ENCODE measurements around the gene SLC7A14.

Gene SLC7A14

DNA sequence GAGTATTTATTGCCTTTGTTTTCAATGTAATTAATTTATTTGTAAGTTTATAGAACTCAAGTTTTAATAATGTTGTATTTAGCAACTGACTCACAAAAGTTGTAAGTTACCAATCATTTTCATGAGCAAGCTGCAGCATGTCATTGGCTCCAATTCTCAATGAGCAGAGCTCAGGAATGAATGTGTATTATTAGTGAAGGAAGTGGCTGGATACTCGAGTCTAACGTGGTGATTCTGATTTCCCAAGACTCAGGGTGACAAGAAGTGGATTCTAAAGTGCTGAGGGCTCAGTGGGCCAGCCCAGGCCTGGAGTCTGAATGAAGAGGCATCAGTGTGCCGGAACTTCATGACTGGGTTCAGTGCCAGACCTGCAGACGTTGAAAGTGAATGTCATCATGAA lies 127.6 kb downstream of the SLC7A14 start:
- TF ChIP-seq Cebpa-rat (IDR thresholded peaks at IDR 0.05), result no peak
- H3K4me1 ChIP-seq, result no peaks in the 10 kb centered on the region
- H3K4me3 ChIP-seq, result no peak overlapping the region
- no peak overlapping the region for H3K27ac ChIP-seq
- no peak overlapping the region for H3K4me2 ChIP-seq
- H3K27me3 ChIP-seq, result no peaks in the 10 kb centered on the region
- H3K36me3 ChIP-seq, result no peaks in the 10 kb centered on the region
- H3K9me3 ChIP-seq (replicated peaks in 1 of 11), result 0 out of 22 replicates have a peak, but pooled peaks cover 0 to 3% (median 0%) of the 10 kb centered on the region in 11 experiments
- H3K9ac ChIP-seq, result no peak overlapping the region
- H4K20me1 ChIP-seq, result no peaks in the 10 kb centered on the region

DNA sequence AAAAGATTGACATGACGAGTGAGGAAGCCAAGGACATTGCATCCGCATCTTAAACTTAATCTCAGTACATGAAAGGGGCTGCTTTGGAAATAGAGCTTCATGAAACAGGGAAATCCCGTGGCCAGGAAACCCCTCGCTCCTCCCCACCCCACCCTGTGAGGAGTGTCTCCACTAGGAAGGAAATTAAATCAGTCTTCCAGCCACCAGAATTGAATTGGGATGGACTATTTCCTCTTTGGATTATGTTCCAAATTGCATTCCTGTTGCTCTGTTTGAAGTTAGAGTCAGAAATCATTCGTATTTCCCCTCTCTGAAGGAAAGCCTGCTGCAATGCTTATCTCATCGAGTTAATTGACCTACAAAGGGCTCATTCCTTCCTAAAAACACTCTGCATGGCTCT lies 131.4 kb downstream of the SLC7A14 start:
- Histone ChIP-seq H3K4me3 (no peak overlapping the region), H3K27me3 (no peaks in the 10 kb centered on the region), H3K9me3 (replicated peaks in 1 of 11) (0 out of 22 replicates have a peak, but pooled peaks cover 0 to 3% (median 0%) of the 10 kb centered on the region in 11 experiments), H4K20me1 (no peaks in the 10 kb centered on the region), H3K9ac (no peak overlapping the region), H3K4me2 (no peak overlapping the region), H3K36me3 (no peaks in the 10 kb centered on the region), H3K27ac (no peak overlapping the region), H3K4me1 (no peaks in the 10 kb centered on the region)
- TF ChIP-seq Cebpa-rat (IDR thresholded peaks at IDR 0.05), result no peak

DNA sequence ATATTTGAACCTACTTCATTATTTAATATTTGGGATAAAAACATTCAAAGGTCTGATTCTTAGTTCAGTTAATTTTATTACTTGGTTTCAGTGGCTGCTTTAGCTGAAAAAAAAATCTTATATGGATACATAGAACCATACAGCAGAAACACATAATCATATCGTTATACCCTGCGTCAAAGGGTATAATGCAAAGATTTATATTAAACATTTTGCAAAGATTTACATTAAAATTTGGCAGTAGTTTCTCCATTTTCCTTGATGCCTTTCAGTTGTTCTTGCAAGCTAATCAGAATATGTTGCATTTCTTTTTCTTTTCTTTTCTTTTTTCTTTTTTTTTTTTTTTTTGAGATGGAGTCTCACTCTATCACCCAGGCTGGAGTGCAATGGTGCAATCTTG lies 135.8 kb downstream of the SLC7A14 start:
- no peak overlapping the region for H3K27ac ChIP-seq
- H3K9me3 ChIP-seq (replicated peaks in 1 of 11), result no peaks in the 10 kb centered on the region
- H3K4me1 ChIP-seq, result no peaks in the 10 kb centered on the region
- TF ChIP-seq Cebpa-rat (IDR thresholded peaks at IDR 0.05), result no peak
- H3K27me3 ChIP-seq, result no peaks in the 10 kb centered on the region
- no peak overlapping the region for H3K4me3 ChIP-seq
- H3K36me3 ChIP-seq, result no peaks in the 10 kb centered on the region
- no peak overlapping the region for H3K9ac ChIP-seq
- no peaks in the 10 kb centered on the region for H4K20me1 ChIP-seq
- H3K4me2 ChIP-seq, result no peak overlapping the region

DNA sequence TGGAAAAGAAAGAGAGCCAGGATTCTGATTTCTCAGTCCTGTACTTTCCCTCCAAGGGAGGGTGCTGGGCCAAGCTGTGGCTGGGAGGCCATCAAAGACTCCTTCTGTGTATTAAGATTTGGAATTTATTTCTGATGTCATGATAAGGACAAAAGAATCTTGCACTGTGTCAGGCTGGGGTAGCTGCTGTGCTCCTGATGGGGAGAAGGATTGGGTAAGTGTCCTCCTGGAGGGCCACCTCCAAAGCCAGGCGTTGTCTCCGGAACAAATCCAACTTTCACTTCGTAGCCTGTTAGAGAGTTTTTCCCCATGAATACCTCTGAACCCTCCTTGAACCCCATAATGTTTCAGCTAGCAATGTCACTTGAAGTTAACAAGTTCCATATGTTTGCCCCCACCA lies 137.3 kb downstream of the SLC7A14 start:
- Histone ChIP-seq H3K9me3 (replicated peaks in 1 of 11) (no peaks in the 10 kb centered on the region), H4K20me1 (no peaks in the 10 kb centered on the region), H3K27me3 (no peaks in the 10 kb centered on the region), H3K36me3 (no peaks in the 10 kb centered on the region), H3K4me1 (no peaks in the 10 kb centered on the region), H3K4me2 (no peak overlapping the region), H3K4me3 (no peak overlapping the region), H3K9ac (no peak overlapping the region), H3K27ac (no peak overlapping the region)
- TF ChIP-seq Cebpa-rat (IDR thresholded peaks at IDR 0.05), result no peak

DNA sequence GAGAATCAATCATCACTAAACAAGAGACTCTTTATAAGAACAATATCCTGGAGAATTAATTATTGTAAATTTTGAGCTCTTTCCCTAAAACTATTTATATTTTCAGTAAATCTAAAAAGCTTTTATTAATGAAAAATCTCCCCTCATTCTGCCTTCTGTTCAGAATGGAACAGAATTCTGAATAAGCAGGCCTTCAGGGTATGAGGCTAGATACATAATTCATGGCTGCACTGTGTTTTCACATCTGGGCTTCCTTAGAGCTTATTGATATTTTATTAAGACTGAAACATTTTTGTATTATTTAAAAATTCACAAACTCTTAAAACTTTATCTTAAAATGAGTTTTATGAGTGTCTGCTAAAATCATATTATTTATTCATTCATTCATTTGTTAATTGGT lies 142.4 kb downstream of the SLC7A14 start:
- no peak overlapping the region for H3K9ac ChIP-seq
- no peaks in the 10 kb centered on the region for H3K9me3 ChIP-seq (replicated peaks in 1 of 11)
- no peaks in the 10 kb centered on the region for H4K20me1 ChIP-seq
- H3K4me1 ChIP-seq, result no peaks in the 10 kb centered on the region
- no peak for TF ChIP-seq Cebpa-rat (IDR thresholded peaks at IDR 0.05)
- H3K4me2 ChIP-seq, result no peak overlapping the region
- H3K36me3 ChIP-seq, result no peaks in the 10 kb centered on the region
- no peak overlapping the region for H3K27ac ChIP-seq
- no peak overlapping the region for H3K4me3 ChIP-seq
- no peaks in the 10 kb centered on the region for H3K27me3 ChIP-seq

DNA sequence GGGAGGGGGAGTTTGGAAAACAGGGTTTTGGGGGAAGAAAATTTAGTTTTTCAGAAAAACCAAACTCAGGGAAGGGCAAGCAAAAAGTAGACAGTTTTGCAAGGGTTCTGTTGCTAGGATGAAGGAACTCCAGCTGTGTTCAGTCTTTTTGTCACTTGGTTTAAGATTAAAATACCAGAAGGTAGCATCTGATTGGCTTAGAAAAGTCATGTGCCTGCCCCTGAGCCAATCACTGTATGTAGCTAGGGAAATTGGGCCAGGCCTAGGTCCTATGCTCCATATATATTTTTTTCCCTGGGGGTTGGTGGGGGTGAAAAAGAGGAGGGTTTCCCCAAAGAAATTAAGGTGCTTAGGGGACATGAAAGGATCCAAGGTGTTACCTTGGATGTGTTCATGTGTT lies 142.9 kb downstream of the SLC7A14 start:
- Histone ChIP-seq H3K9me3 (replicated peaks in 1 of 11) (no peaks in the 10 kb centered on the region), H3K4me2 (no peak overlapping the region), H3K36me3 (no peaks in the 10 kb centered on the region), H3K4me1 (no peaks in the 10 kb centered on the region), H3K9ac (no peak overlapping the region), H4K20me1 (no peaks in the 10 kb centered on the region), H3K4me3 (no peak overlapping the region), H3K27me3 (no peaks in the 10 kb centered on the region), H3K27ac (no peak overlapping the region)
- TF ChIP-seq Cebpa-rat (IDR thresholded peaks at IDR 0.05), result no peak

DNA sequence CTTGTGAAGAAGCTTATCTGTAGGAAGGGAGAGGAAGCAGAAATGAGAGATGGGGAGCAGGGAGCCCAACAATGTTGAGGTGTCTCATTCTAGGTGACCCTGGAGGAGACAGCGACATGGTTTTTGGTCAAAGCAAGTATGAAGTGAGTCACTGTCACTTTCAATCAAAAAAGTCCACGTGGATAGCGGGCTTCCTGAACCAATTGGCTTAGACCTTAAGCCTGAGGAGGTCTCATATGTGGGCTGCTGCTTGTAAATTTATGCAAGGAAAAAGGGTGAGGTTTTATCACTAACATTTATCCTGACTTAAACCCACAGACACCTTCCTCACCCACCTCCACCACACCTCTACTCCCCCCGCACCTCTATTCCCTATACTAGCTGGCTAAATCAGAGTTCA lies 144.5 kb downstream of the SLC7A14 start:
- Histone ChIP-seq H3K9ac (no peak overlapping the region), H3K27me3 (no peaks in the 10 kb centered on the region), H3K36me3 (no peaks in the 10 kb centered on the region), H3K4me2 (no peak overlapping the region), H3K27ac (no peak overlapping the region), H3K4me1 (no peaks in the 10 kb centered on the region), H4K20me1 (no peaks in the 10 kb centered on the region), H3K9me3 (replicated peaks in 1 of 11) (no peaks in the 10 kb centered on the region), H3K4me3 (no peak overlapping the region)
- no peak for TF ChIP-seq Cebpa-rat (IDR thresholded peaks at IDR 0.05)

DNA sequence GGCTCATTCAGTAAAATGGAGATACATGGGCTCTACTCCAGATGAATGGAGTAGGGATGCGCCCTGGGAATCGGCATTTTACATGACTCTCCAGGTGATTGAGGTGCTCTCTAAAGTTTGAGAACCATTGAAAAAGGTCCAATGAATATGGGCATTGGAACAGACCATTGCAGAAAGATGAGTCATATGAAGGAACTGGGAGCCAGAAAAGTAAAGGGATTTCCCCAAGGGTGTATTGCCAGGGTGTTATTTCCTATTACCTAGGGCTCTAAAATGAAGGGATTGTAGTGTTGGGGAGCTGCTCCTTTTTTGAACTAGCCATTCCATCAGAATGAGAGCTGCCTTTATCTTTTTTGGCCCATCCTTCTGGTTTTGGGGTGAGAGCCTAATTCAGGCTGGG lies 145.5 kb downstream of the SLC7A14 start:
- Histone ChIP-seq H3K27ac (no peak overlapping the region), H3K4me1 (no peaks in the 10 kb centered on the region), H3K4me3 (no peak overlapping the region), H3K9me3 (replicated peaks in 1 of 11) (no peaks in the 10 kb centered on the region), H4K20me1 (no peaks in the 10 kb centered on the region), H3K9ac (no peak overlapping the region), H3K36me3 (no peaks in the 10 kb centered on the region), H3K27me3 (no peaks in the 10 kb centered on the region), H3K4me2 (no peak overlapping the region)
- no peak for TF ChIP-seq Cebpa-rat (IDR thresholded peaks at IDR 0.05)

DNA sequence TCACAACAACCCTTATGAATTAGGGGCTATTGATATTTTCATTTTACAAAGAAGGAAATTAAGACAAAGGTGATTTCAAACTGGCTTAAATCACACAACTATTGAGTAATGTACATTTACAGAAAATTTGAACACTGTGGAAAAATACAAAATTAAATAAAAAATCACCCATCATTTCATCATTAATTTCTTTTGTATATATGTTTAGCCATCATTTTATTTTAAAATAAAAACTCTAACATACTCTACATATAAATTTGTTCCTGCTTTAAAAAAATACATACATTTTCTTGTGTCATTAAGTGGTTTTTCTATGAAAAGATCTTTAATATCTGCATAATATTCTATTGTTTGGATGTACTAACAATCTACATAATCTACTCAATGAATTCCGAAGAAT lies 147.0 kb downstream of the SLC7A14 start:
- no peaks in the 10 kb centered on the region for H4K20me1 ChIP-seq
- no peak overlapping the region for H3K4me2 ChIP-seq
- H3K9ac ChIP-seq, result no peak overlapping the region
- TF ChIP-seq Cebpa-rat (IDR thresholded peaks at IDR 0.05), result no peak
- H3K4me3 ChIP-seq, result no peak overlapping the region
- no peaks in the 10 kb centered on the region for H3K36me3 ChIP-seq
- H3K27me3 ChIP-seq, result no peaks in the 10 kb centered on the region
- H3K27ac ChIP-seq, result no peak overlapping the region
- no peaks in the 10 kb centered on the region for H3K4me1 ChIP-seq
- H3K9me3 ChIP-seq (replicated peaks in 1 of 11), result no peaks in the 10 kb centered on the region

DNA sequence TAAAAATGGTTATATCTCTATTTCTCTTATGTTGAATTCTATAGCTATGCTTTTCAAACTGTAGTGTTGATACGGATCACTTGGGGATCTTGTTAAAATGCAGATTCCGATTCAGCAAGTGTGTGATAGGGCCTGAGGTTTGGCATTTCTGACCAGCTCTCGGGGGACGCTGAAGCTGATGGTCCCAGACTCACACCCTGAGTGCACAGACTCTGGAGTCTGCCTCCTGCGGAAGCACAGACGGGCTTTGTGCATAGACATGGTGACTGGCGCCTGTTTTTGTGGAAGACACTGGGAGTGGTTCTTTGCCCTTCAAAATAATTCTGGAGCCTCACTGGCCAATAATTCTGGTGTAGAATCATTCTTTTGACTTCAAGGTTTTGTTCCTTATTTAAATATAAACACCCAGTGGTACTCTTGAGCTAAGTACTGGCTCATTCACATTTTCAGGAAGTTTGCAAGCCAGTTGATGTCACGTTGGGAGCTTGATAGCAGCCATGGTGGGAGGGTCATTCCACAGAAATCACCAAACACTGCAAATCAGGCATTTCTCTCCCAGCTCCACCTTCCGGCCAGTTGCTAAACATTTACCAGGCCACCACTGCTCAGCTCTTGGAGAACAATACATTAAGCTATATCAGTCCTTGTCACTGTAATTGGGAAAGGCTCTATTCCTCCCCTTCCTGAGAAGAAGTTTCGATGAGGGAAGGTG lies 148.0 kb downstream of the SLC7A14 start:
- Histone ChIP-seq H3K4me3 (no peak overlapping the region), H3K4me2 (no peak overlapping the region), H3K9me3 (replicated peaks in 1 of 11) (no peaks in the 10 kb centered on the region), H4K20me1 (no peaks in the 10 kb centered on the region), H3K9ac (no peak overlapping the region), H3K4me1 (no peaks in the 10 kb centered on the region), H3K36me3 (no peaks in the 10 kb centered on the region), H3K27ac (no peak overlapping the region), H3K27me3 (no peaks in the 10 kb centered on the region)
- TF ChIP-seq Cebpa-rat (IDR thresholded peaks at IDR 0.05), result no peak
